ENCODE data around the gene ZBTB20. TPM values are rescaled to one million over a fixed set of nuclear protein-coding genes. Genes with fewer than 3 reads are reported as not detected.
A peak's percentile ranks its signal among the peaks of the same experiment; 100 is the strongest.

Gene ZBTB20
- total and polyA plus RNA-seq, 12 donors: 2.8 to 167 (median 108) TPM

DNA sequence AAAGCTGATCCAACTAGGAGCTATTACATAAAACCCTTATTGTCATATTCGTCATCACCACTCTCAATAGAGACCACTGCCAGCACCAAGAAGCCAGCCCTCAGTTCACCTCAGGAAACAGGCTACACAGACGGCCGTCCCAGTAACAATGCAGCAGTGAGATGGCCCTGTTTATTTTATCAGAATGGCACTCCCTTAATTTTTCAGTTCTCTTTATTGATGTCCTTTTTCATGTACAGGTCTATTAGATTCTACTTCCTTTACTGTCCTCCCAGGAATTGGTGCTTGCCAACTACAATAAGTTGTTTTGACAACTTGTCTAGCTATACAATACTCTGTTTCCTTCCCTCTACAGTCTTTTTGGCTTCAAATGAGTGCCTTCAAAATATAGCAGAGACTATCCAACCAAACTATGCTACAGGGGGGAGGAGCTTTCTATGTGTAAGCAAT, 272.5 kb downstream of the ZBTB20 start:
- H3K4me1 ChIP-seq (replicated peaks in 1 of 2): peaks cover 7 to 22% of the 10 kb centered on the region in 2 donors
- H3K4me3 ChIP-seq: no peak overlapping the region
- H3K27me3 ChIP-seq: no peaks in the 10 kb centered on the region
- WGBS, 4 donors: 45 to 71% (median 57%) methylated on average over 3 of the region's 3 CpGs
- no peak for TF ChIP-seq POLR2A (IDR thresholded peaks at IDR 0.05)
- TF ChIP-seq, protein P1, sequence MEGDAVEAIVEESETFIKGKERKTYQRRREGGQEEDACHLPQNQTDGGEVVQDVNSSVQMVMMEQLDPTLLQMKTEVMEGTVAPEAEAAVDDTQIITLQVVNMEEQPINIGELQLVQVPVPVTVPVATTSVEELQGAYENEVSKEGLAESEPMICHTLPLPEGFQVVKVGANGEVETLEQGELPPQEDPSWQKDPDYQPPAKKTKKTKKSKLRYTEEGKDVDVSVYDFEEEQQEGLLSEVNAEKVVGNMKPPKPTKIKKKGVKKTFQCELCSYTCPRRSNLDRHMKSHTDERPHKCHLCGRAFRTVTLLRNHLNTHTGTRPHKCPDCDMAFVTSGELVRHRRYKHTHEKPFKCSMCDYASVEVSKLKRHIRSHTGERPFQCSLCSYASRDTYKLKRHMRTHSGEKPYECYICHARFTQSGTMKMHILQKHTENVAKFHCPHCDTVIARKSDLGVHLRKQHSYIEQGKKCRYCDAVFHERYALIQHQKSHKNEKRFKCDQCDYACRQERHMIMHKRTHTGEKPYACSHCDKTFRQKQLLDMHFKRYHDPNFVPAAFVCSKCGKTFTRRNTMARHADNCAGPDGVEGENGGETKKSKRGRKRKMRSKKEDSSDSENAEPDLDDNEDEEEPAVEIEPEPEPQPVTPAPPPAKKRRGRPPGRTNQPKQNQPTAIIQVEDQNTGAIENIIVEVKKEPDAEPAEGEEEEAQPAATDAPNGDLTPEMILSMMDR (IDR thresholded peaks at IDR 0.05): no peak
- intact Hi-C loops (cut with DNase I): no loop called here
- no peaks in the 10 kb centered on the region for H3K36me3 ChIP-seq (replicated peaks in 1 of 2)
- H3K9me3 ChIP-seq (replicated peaks in 1 of 3): no peaks in the 10 kb centered on the region
- peak in 3 of 7 donors; percentile 17 to 67 (median 24) for DNase-seq
- peak overlapping the region in 1 of 5 donors; percentile 6 for H3K27ac ChIP-seq

- intact Hi-C loops (cut with DNase I): no loop called here
- no peak for TF ChIP-seq POLR2A (IDR thresholded peaks at IDR 0.05)
- TF ChIP-seq, protein P1 (IDR thresholded peaks at IDR 0.05): no peak
- H3K27ac ChIP-seq: no peak overlapping the region
- H3K36me3 ChIP-seq (replicated peaks in 1 of 2): no peaks in the 10 kb centered on the region
- no peak overlapping the region for H3K4me3 ChIP-seq
- 78 to 96% (median 89%) methylated on average over 1 of the region's 1 CpG for WGBS, 4 donors
- no peaks in the 10 kb centered on the region for H3K9me3 ChIP-seq (replicated peaks in 1 of 3)
- H3K27me3 ChIP-seq: no peaks in the 10 kb centered on the region
- DNase-seq: no peak
- peaks cover 0 to 12% of the 10 kb centered on the region in 2 donors for H3K4me1 ChIP-seq (replicated peaks in 1 of 2)
Measured at GRCh38 chr3:114873591-114873990, 273.5 kb downstream of the ZBTB20 start.

GRCh38 chr3:114872588-114872987, 274.5 kb downstream of the ZBTB20 start:
- H3K27ac ChIP-seq: no peak overlapping the region
- intact Hi-C loops (cut with DNase I): no loop called here

DNA sequence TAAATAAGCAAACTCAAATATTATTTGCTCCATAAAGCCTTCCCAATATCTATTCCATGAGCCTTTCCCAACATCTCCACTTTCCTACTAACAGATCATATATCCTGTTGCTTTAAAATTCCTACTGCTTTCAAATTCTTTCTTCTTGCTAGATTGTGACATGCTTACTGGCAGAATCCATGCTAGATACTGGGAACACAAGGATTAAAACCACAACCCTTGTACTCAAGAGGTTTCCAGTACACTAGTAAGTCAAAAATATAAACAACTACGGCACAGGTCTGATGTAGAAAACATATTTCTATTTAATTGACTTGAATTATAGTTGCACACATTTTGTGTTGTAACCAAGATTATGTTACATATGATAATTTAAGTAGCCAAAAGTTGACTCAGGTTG, 275.0 kb downstream of the ZBTB20 start:
- 87 to 96% (median 92%) methylated on average over 1 of the region's 1 CpG for WGBS, 4 donors
- Histone ChIP-seq H3K27me3 (no peaks in the 10 kb centered on the region), H3K27ac (no peak overlapping the region), H3K4me3 (no peak overlapping the region), H3K9me3 (replicated peaks in 1 of 3) (no peaks in the 10 kb centered on the region), H3K36me3 (replicated peaks in 1 of 2) (no peaks in the 10 kb centered on the region), H3K4me1 (replicated peaks in 1 of 2) (peaks cover 0 to 4% of the 10 kb centered on the region in 2 donors)
- intact Hi-C loops (cut with DNase I): no loop called here
- no peak for DNase-seq
- TF ChIP-seq, protein P1 (IDR thresholded peaks at IDR 0.05): no peak
- no peak for TF ChIP-seq POLR2A (IDR thresholded peaks at IDR 0.05)

More at GRCh38 chr3:114872588-114872987, 274.5 kb downstream of the ZBTB20 start:
- Histone ChIP-seq H3K4me1 (replicated peaks in 1 of 2) (peaks cover 0 to 4% of the 10 kb centered on the region in 2 donors), H3K27me3 (no peaks in the 10 kb centered on the region), H3K36me3 (replicated peaks in 1 of 2) (no peaks in the 10 kb centered on the region), H3K9me3 (replicated peaks in 1 of 3) (no peaks in the 10 kb centered on the region), H3K4me3 (no peak overlapping the region)
- TF ChIP-seq, protein P1 (IDR thresholded peaks at IDR 0.05): no peak
- TF ChIP-seq POLR2A (IDR thresholded peaks at IDR 0.05): no peak
- DNase-seq: no peak
- 78 to 97% (median 87%) methylated on average over 1 of the region's 1 CpG for WGBS, 4 donors
